H1 (cell line): Measurements from ENCODE around the gene MYBPHL. TPM values are rescaled to one million over a fixed set of nuclear protein-coding genes. Genes with fewer than 3 reads are reported as not detected.

ENCODE experiments used
- CTCF ChIA-PET: fragments of 300-600 bp; sonication (Branson Sonifier 250); formaldehyde crosslinking; loops from one replicate; lab custom pipeline; 2021; ENCODE audit not compliant: partially characterized antibody; lab: Charles Lee
- POLR2A ChIA-PET: fragments of 300-600 bp; sonication (Branson Sonifier 250); formaldehyde crosslinking; loops from one replicate; lab custom pipeline; 2021; ENCODE audit warnings: inconsistent platforms; ENCODE audit not compliant: partially characterized antibody; lab: Charles Lee
- DNase-seq, 2 experiments: peaks; one replicate each; pipeline versions ENCODE4 v3.0.0 to v3.0.0-alpha.2; 2010 to 2022; ENCODE audit warnings: low spot score in 2 of 2, low read depth in 1 of 2, mixed read lengths in 1 of 2
- FAIRE-seq: peaks from 2 replicates; lab custom pipeline; 2011; peaks lifted over from hg19 to GRCh38; lab: Jason Lieb, UNC
- H2AFZ ChIP-seq: 2 replicates; pipeline ENCODE4 v1.8.1; 2012; ENCODE audit warnings: low read length, inconsistent platforms
- H2AK5ac ChIP-seq: 2 replicates; pipeline ENCODE4 v1.6.1; 2013; ENCODE audit warnings: low read depth, low read length
- H2BK120ac ChIP-seq: replicated peaks from 2 replicates; pipeline ENCODE3; 2013; ENCODE audit warnings: low read depth, low read length, inconsistent platforms
- H2BK12ac ChIP-seq: 2 replicates; pipeline ENCODE4 v1.6.1; 2013; ENCODE audit warnings: low read depth, low read length
- H2BK15ac ChIP-seq: 2 replicates; pipeline ENCODE4 v1.6.1; 2013; ENCODE audit warnings: low read length
- H2BK20ac ChIP-seq: 2 replicates; pipeline ENCODE4 v1.6.1; 2013; ENCODE audit warnings: low read length
- H2BK5ac ChIP-seq: 2 replicates; pipeline ENCODE4 v1.6.1; 2013; ENCODE audit warnings: low read depth, low read length
- H3K14ac ChIP-seq: 2 replicates; pipeline ENCODE4 v1.6.1; 2013; ENCODE audit warnings: inconsistent platforms; ENCODE audit not compliant: insufficient read length
- H3K18ac ChIP-seq: 2 replicates; pipeline ENCODE4 v1.6.1; 2013; ENCODE audit warnings: low read length; ENCODE audit errors: extremely low read depth
- H3K23ac ChIP-seq: 2 replicates; pipeline ENCODE4 v1.6.1; 2013; ENCODE audit warnings: inconsistent platforms; ENCODE audit not compliant: insufficient read length
- H3K23me2 ChIP-seq: 2 replicates; pipeline ENCODE4 v1.6.1; 2013; ENCODE audit warnings: low read depth, low read length
- H3K27ac ChIP-seq: 2 replicates; pipeline ENCODE4 v1.6.1; 2011; ENCODE audit warnings: low read depth, low read length, inconsistent platforms
- H3K27me3 ChIP-seq, 4 experiments: replicated peaks in 1 of 4; 1 replicate in 1 of 4; 2 replicates in 3 of 4; pipeline versions ENCODE4 v1.6.1 to v1.8.1; 2011 to 2013; ENCODE audit warnings: low read length in 3 of 4, mild to moderate bottlenecking in 3 of 4, inconsistent platforms in 2 of 4, mixed read lengths in 2 of 4, moderate library complexity in 1 of 4; ENCODE audit not compliant: control insufficient read depth in 3 of 4, insufficient read depth in 3 of 4; ENCODE audit errors: extremely low read depth in 1 of 4
- H3K36me3 ChIP-seq, 4 experiments: 2 replicates each; pipeline versions ENCODE4 v1.6.1 to v1.8.1; 2011 to 2013; ENCODE audit warnings: mild to moderate bottlenecking in 4 of 4, low read length in 3 of 4, moderate library complexity in 2 of 4, control low read depth in 1 of 4, inconsistent platforms in 1 of 4; ENCODE audit not compliant: insufficient read depth in 4 of 4, control insufficient read depth in 2 of 4
- H3K4ac ChIP-seq: replicated peaks from 2 replicates; pipeline ENCODE3; 2013; ENCODE audit warnings: low read length, low read depth, mixed read lengths, inconsistent platforms; ENCODE audit not compliant: insufficient read length
- H3K4me1 ChIP-seq, 4 experiments: replicated peaks in 1 of 4; 1 replicate in 1 of 4; 2 replicates in 3 of 4; pipeline versions ENCODE4 v1.6.1 to v1.8.1; 2011 to 2013; ENCODE audit warnings: low read length in 3 of 4, inconsistent platforms in 2 of 4, mixed read lengths in 1 of 4; ENCODE audit not compliant: insufficient read depth in 4 of 4, control insufficient read depth in 3 of 4
- H3K4me2 ChIP-seq, 2 experiments: 2 replicates each; pipeline versions ENCODE4 v1.6.1 to v1.8.1; 2011 to 2013; ENCODE audit warnings: low read depth in 2 of 2, low read length in 2 of 2, control low read depth in 1 of 2, inconsistent platforms in 1 of 2, mild to moderate bottlenecking in 1 of 2; ENCODE audit not compliant: insufficient read depth in 1 of 2
- H3K4me3 ChIP-seq, 4 experiments: fragments of 200-600, 300-600 bp in 1 of 4; sonication (generic), shearing (Covaris generic), sonication (Bioruptor Twin) in 1 of 4; 2 replicates each; pipeline versions ENCODE4 v1.5.1 to v1.8.1; 2011 to 2016; ENCODE audit warnings: low read length in 4 of 4, low read depth in 3 of 4, control low read depth in 2 of 4, inconsistent platforms in 2 of 4, mild to moderate bottlenecking in 2 of 4, mixed read lengths in 1 of 4, moderate library complexity in 1 of 4; ENCODE audit not compliant: insufficient read depth in 2 of 4; ENCODE audit errors: extremely low read depth in 1 of 4
- H3K56ac ChIP-seq: replicated peaks from 2 replicates; pipeline ENCODE3; 2013; ENCODE audit warnings: low read depth, mild to moderate bottlenecking, mixed read lengths, low read length, inconsistent platforms; ENCODE audit not compliant: insufficient read length
- H3K79me1 ChIP-seq: 2 replicates; pipeline ENCODE4 v1.6.1; 2013; ENCODE audit warnings: low read depth, low read length, control low read depth
- H3K79me2 ChIP-seq, 2 experiments: 2 replicates each; pipeline versions ENCODE4 v1.6.1 to v1.8.1; 2012 to 2013; ENCODE audit warnings: low read length in 2 of 2, mild to moderate bottlenecking in 2 of 2, inconsistent platforms in 1 of 2; ENCODE audit not compliant: insufficient read depth in 2 of 2, control insufficient read depth in 1 of 2
- H3K9ac ChIP-seq, 4 experiments: replicated peaks in 1 of 4; 1 replicate in 1 of 4; 2 replicates in 3 of 4; pipeline versions ENCODE4 v1.6.1 to v1.8.1; 2011 to 2013; ENCODE audit warnings: low read depth in 3 of 4, low read length in 3 of 4, control low read depth in 2 of 4, mild to moderate bottlenecking in 2 of 4, moderate library complexity in 2 of 4, inconsistent platforms in 1 of 4; ENCODE audit errors: extremely low read depth in 1 of 4
- H3K9me3 ChIP-seq, 2 experiments: 2 replicates each; pipeline versions ENCODE4 v1.6.1 to v1.8.1; 2012 to 2013; ENCODE audit warnings: mild to moderate bottlenecking in 2 of 2, moderate library complexity in 2 of 2, control low read depth in 1 of 2, inconsistent platforms in 1 of 2, low read depth in 1 of 2, low read length in 1 of 2, mixed read lengths in 1 of 2; ENCODE audit not compliant: insufficient read depth in 2 of 2
- H4K20me1 ChIP-seq, 2 experiments: replicated peaks in 1 of 2; 2 replicates each; pipeline versions ENCODE3 to v1.8.1; 2011 to 2013; ENCODE audit warnings: inconsistent platforms in 2 of 2, low read length in 2 of 2, mild to moderate bottlenecking in 1 of 2; ENCODE audit not compliant: insufficient read depth in 2 of 2, control insufficient read depth in 1 of 2
- H4K5ac ChIP-seq: 2 replicates; pipeline ENCODE4 v1.6.1; 2013; ENCODE audit warnings: low read length, low read depth, mixed read lengths, inconsistent platforms; ENCODE audit not compliant: insufficient read length
- H4K8ac ChIP-seq: 2 replicates; pipeline ENCODE4 v1.8.0; 2013; ENCODE audit warnings: mild to moderate bottlenecking, moderate library complexity, low read length, inconsistent platforms; ENCODE audit not compliant: insufficient read depth; ENCODE audit errors: extremely low read depth
- H4K91ac ChIP-seq: replicated peaks from 2 replicates; pipeline ENCODE3; 2013; ENCODE audit warnings: low read length, mixed read lengths, inconsistent platforms; ENCODE audit not compliant: insufficient read length
- ASH2L ChIP-seq: fragments of 200-600, 300-600 bp; sonication (generic); IDR thresholded peaks from one replicate; pipeline ENCODE4 v1.7.1; 2017; ENCODE audit warnings: low read length
- CEBPB ChIP-seq: IDR thresholded peaks from 2 replicates; pipeline ENCODE4 v1.6.1; 2012; ENCODE audit warnings: low read depth, low read length
- GTF2F1 ChIP-seq: IDR thresholded peaks from 2 replicates; pipeline ENCODE4 v1.6.1; 2012; ENCODE audit warnings: low read depth, low read length, improper control_type of control experiment, borderline replicate concordance
- HDAC2 ChIP-seq, 2 experiments: fragments of 300-600 bp in 1 of 2; sonication (generic) in 1 of 2; IDR thresholded peaks; 2 replicates each; pipeline ENCODE4 v1.6.1; 2011 to 2012; ENCODE audit warnings: low read depth in 2 of 2, low read length in 2 of 2, mild to moderate bottlenecking in 2 of 2, moderate library complexity in 2 of 2, borderline replicate concordance in 1 of 2, inconsistent platforms in 1 of 2
- RBBP5 ChIP-seq: IDR thresholded peaks from 2 replicates; pipeline ENCODE4 v1.7.1; 2012; ENCODE audit warnings: low read depth, mild to moderate bottlenecking, inconsistent platforms, low read length, moderate library complexity, borderline replicate concordance
- SAP30 ChIP-seq: fragments of 300-600 bp; sonication (generic); IDR thresholded peaks from 2 replicates; pipeline ENCODE4 v1.7.1; 2012; ENCODE audit warnings: low read length, moderate library complexity, mild to moderate bottlenecking, inconsistent platforms; ENCODE audit not compliant: insufficient read depth, insufficient replicate concordance
- SIN3A ChIP-seq, 2 experiments: IDR thresholded peaks in 1 of 2; conservative IDR thresholded peaks in 1 of 2; 2 replicates each; pipeline ENCODE4 v1.6.1; 2011 to 2012; ENCODE audit warnings: low read length in 2 of 2, improper control_type of control experiment in 1 of 2, low read depth in 1 of 2, mild to moderate bottlenecking in 1 of 2
- SIX5 ChIP-seq: IDR thresholded peaks from 2 replicates; pipeline ENCODE4 v1.6.1; 2011; ENCODE audit warnings: mild to moderate bottlenecking, low read depth, low read length
- WGBS, 2 experiments: shearing (Covaris generic) in 1 of 2; methylation state at CpG; one replicate each; pipeline versions ENCODE4 v1.1.6 to v1.1.7; 2013 to 2015; ENCODE audit warnings: low lambda C conversion rate in 2 of 2, mixed read lengths in 2 of 2, inconsistent platforms in 1 of 2, low coverage in 1 of 2, missing lambda C conversion rate in 1 of 2; ENCODE audit not compliant: insufficient replicate concordance in 2 of 2, insufficient coverage in 1 of 2, insufficient read length in 1 of 2; ENCODE audit errors: extremely low coverage in 1 of 2, missing lambda C conversion rate in 1 of 2; 5-methylcytosine and 5-hydroxymethylcytosine counted together
- polyA plus RNA-seq, 7 experiments: library from polyadenylated mRNA; depleted of rRNA in 3 of 7; stranded (reverse) in 5 of 7; unstranded in 2 of 7; fragments of >200 nt in 5 of 7; fragments of 200-250 nt in 2 of 7; gene quantifications; 1 replicate in 5 of 7; 2 replicates in 1 of 7; 4 replicates in 1 of 7; pipeline versions ENCODE4 v1.2.1 to v1.2.3, GENCODE V29; 2011 to 2013; ENCODE audit warnings: missing spikeins in 2 of 7, mixed read lengths in 2 of 7
- total RNA-seq: library from RNA; stranded (reverse); fragmentation: NEBNext Ultra II Directional; extraction: Animal tissue kit (Norgen Biotek cat#: 25700); gene quantifications from 2 replicates; pipeline ENCODE4 v1.2.1, GENCODE V29; 2021
- TF ChIP-seq, protein P1 (sequence below): IDR thresholded peaks from 2 replicates; pipeline ENCODE4 v1.6.1; 2011; ENCODE audit warnings: low read depth, mild to moderate bottlenecking, low read length; ENCODE audit not compliant: insufficient read depth
- TF ChIP-seq, protein P2 (sequence below): IDR thresholded peaks from 2 replicates; pipeline ENCODE4 v1.6.1; 2012; ENCODE audit warnings: low read length, inconsistent platforms

The MYBPHL gene
- total and polyA plus RNA-seq, 2 of the 8 experiments (the other 6 are each of a cell fraction or from before 2014, with no cell fraction given), result 0.24 to 0.30 TPM

DNA sequence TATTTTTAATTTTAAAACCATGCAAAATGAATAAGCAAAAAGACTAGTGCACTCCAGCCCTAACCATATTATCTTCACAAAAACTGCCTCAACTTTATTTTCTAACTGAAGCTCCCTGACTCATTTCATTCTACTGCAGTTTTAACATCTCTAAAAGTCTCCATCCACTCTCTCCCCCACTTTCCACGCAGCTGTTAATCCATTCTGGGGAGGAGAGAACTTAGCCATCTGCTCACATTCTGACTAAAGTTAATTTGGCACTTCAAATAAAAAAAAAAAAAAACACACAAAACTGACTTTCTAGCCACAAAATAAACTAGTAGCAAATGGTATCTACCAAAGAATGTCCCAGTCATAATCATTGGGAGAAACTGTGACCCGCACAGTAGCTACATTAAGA, 5.4 kb upstream of the MYBPHL start:
- Histone ChIP-seq H2AK5ac (no peak overlapping the region), H2BK15ac (no peak overlapping the region), H3K23me2 (no peaks in the 10 kb centered on the region), H4K5ac (no peak overlapping the region), H2BK120ac (no peak overlapping the region), H3K27ac (no peak overlapping the region), H3K79me2 (no peaks in the 10 kb centered on the region), H3K27me3 (no peaks in the 10 kb centered on the region), H3K18ac (no peak overlapping the region), H3K14ac (no peak overlapping the region), H3K9me3 (no peaks in the 10 kb centered on the region), H3K9ac (no peak overlapping the region), H3K4me2 (no peak overlapping the region), H4K20me1 (no peaks in the 10 kb centered on the region), H3K36me3 (peaks cover 5 to 46% (median 13%) of the 10 kb centered on the region in 4 experiments; a peak in 7 of 8 replicates), H2BK12ac (no peak overlapping the region), H3K4me3 (no peak overlapping the region), H2AFZ (no peak overlapping the region), H4K8ac (no peak overlapping the region), H2BK20ac (no peak overlapping the region), H3K56ac (no peak overlapping the region), H3K4me1 (peaks cover 0 to 2% (median 1%) of the 10 kb centered on the region in 4 experiments; a peak in 1 of 7 replicates), H3K23ac (no peak overlapping the region), H3K79me1 (no peaks in the 10 kb centered on the region), H3K4ac (no peak overlapping the region), H4K91ac (no peak overlapping the region), H2BK5ac (no peak overlapping the region)
- WGBS, 2 experiments, result 93% methylated on average over 2 of the region's 2 CpGs; no CpG with 5 or more reads in 1 of the 2 experiments
- TF ChIP-seq ASH2L (no peak), SIN3A (conservative IDR thresholded peaks at IDR 0.05 in 1 of 2, IDR thresholded peaks at IDR 0.05 in 1 of 2; ENCODE audit: low read depth in 1 of 2, low read length in 2 of 2) (no peak), RBBP5 (no peak), SIX5 (no peak), HDAC2 (IDR thresholded peaks at IDR 0.05; ENCODE audit: borderline replicate concordance in 1 of 2, low read depth in 2 of 2, low read length in 2 of 2) (no peak), CEBPB (no peak), GTF2F1 (no peak), SAP30 (no peak)
- TF ChIP-seq, protein P1, sequence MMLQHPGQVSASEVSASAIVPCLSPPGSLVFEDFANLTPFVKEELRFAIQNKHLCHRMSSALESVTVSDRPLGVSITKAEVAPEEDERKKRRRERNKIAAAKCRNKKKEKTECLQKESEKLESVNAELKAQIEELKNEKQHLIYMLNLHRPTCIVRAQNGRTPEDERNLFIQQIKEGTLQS, result no peak
- TF ChIP-seq, protein P2, sequence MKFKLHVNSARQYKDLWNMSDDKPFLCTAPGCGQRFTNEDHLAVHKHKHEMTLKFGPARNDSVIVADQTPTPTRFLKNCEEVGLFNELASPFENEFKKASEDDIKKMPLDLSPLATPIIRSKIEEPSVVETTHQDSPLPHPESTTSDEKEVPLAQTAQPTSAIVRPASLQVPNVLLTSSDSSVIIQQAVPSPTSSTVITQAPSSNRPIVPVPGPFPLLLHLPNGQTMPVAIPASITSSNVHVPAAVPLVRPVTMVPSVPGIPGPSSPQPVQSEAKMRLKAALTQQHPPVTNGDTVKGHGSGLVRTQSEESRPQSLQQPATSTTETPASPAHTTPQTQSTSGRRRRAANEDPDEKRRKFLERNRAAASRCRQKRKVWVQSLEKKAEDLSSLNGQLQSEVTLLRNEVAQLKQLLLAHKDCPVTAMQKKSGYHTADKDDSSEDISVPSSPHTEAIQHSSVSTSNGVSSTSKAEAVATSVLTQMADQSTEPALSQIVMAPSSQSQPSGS, result no peak
- DNase-seq (no peak), FAIRE-seq (no peak)
- POLR2A ChIA-PET, result no interaction called here
- CTCF ChIA-PET, result interaction anchor here (1.1 to 2.7 kb wide), 4 partner anchors 35 to 220 kb away, joined by 3 to 9 read pairs (median 4); partner anchors contain the start of gene SORT1
